Heart left ventricle (tissue), 16 donors: ENCODE data around the gene SLCO3A1. TPM values are rescaled to one million over a fixed set of nuclear protein-coding genes. Genes with fewer than 3 reads are reported as not detected.
A peak's percentile ranks its signal among the peaks of the same experiment; 100 is the strongest.

ENCODE experiments used
- ATAC-seq, 4 donors: fragments of 200-7000 bp; cut with Tn5 transposase; one replicate each; pipeline ENCODE4 v1.9.1; 2020 to 2022; ENCODE audit warnings: moderate library complexity in 4 of 4, mild to moderate bottlenecking in 3 of 4, moderate number of reproducible peaks in 1 of 4
- DNase-seq, 5 donors: peaks; one replicate each; pipeline ENCODE4 v3.0.0-alpha.2; 2020
- H3K27ac ChIP-seq, 12 donors: fragments of 200-600 bp; sonication (generic) in 4 of 12; one replicate each; pipeline versions ENCODE4 v1.5.0 to v1.8.0; 2016 to 2022; ENCODE audit warnings: mild to moderate bottlenecking in 2 of 12
- H3K27me3 ChIP-seq, 9 donors: fragments of 200-600 bp; sonication (generic) in 2 of 9; one replicate each; pipeline versions ENCODE4 v1.5.1 to v1.8.0; 2016 to 2022; ENCODE audit warnings: mild to moderate bottlenecking in 3 of 9
- H3K36me3 ChIP-seq, 9 donors: fragments of 200-600 bp; sonication (generic) in 2 of 9; one replicate each; pipeline versions ENCODE4 v1.5.0 to v1.8.0; 2018 to 2022; ENCODE audit warnings: mild to moderate bottlenecking in 2 of 9
- H3K4me1 ChIP-seq, 12 donors: fragments of 200-600 bp; sonication (generic) in 4 of 12; one replicate each; pipeline versions ENCODE4 v1.5.0 to v1.8.0; 2016 to 2022; ENCODE audit warnings: mild to moderate bottlenecking in 3 of 12
- H3K4me3 ChIP-seq, 12 donors: fragments of 200-600 bp; sonication (generic) in 4 of 12; one replicate each; pipeline versions ENCODE4 v1.5.0 to v1.8.0; 2017 to 2022; ENCODE audit warnings: mild to moderate bottlenecking in 9 of 12, moderate library complexity in 4 of 12
- H3K9me3 ChIP-seq, 12 donors: fragments of 200-600 bp; sonication (generic) in 4 of 12; one replicate each; pipeline versions ENCODE4 v1.5.0 to v1.8.0; 2016 to 2022; ENCODE audit warnings: mild to moderate bottlenecking in 1 of 12
- CTCF ChIP-seq, 12 donors: fragments of 200-600 bp; sonication (generic) in 4 of 12; IDR thresholded peaks; one replicate each; pipeline versions ENCODE4 v1.5.0 to v1.8.0; 2018 to 2022; ENCODE audit warnings: antibody characterized with exemption in 12 of 12, mild to moderate bottlenecking in 5 of 12
- POLR2A ChIP-seq, 2 donors: fragments of 450-650 bp; IDR thresholded peaks; one replicate each; pipeline ENCODE4 v1.6.1; 2017; ENCODE audit warnings: antibody characterized with exemption in 2 of 2, mild to moderate bottlenecking in 2 of 2, moderate library complexity in 2 of 2
- WGBS, 4 donors: extraction: QIAGEN DNeasy Blood & Tissue Kit in 2 of 4; methylation state at CpG; one replicate each; pipeline versions ENCODE4 v1.1.5 to v1.1.7; 2013 to 2018; 5-methylcytosine and 5-hydroxymethylcytosine counted together
- intact Hi-C, 10 donors: fragments of 100-400 bp; cut with DNase I; formaldehyde crosslinking; loops; one replicate each; pipeline versions ENCODE4 v1.11.1 to v1.14.2; 2022
- polyA plus RNA-seq, 2 donors: library from polyadenylated mRNA; stranded (reverse); fragments of 200-250 nt; gene quantifications; one replicate each; pipeline ENCODE4 v1.2.3, GENCODE V29; 2013
- total RNA-seq, 9 donors: library from RNA; depleted of rRNA in 2 of 9; stranded (reverse); fragments of >200 nt in 2 of 9; fragmentation: NEBNext Ultra II Directional in 3 of 9; extraction: Animal tissue kit (Norgen Biotek cat#: 25700) in 3 of 9; gene quantifications; one replicate each; pipeline versions ENCODE4 v1.1.0 to v1.2.4, GENCODE V29; 2016 to 2023
- donor health status: ischemic (EF 13 %, LVEDD 7.1; RV severe dilation, severe dysfunction).
- donor health status: healthy with polysubstance abuse.
- donor health status: DM: no; HTN: yes; CAD: no.
- donor health status: DM: no; HTN: no; CAD: no.
- donor health status: ischemic (EF 25% LVEDD 6.9; RV normal size, moderate dysfunction).
- donor health status: ischemic (EF 25% LVEDD 5.7; RV mildly dilated, moderate dysfunction).
- donor health status: healthy.
- donor health status: DM: yes; HTN: yes; CAD: no.
- donor health status: ischemic (EF 35%, LVEDD 5.7; RV mildly dilated, moderate dysfunction).
- donor health status: nonischemic (EF 11% LVEDD 7.7; RV severe dilation, severe dysfunction).
- donor health status: DM: yes; HTN: yes; CAD: no.
- donor health status: PGD.
- donor health status: ischemic (EF 29% LVEDD 5.4; RV normal size, mild dysfunction).
- donor health status: nonischemic (EF 23%, LVEDD 6.1; RV moderate dilation, normal function).

SLCO3A1 gene
- total and polyA plus RNA-seq, 11 donors = 26.3 to 64.2 (median 50.2) TPM

- intact Hi-C loops = loop anchor here in 4 of 10 donors (2.0 to 5.0 kb wide), 4 partner anchors 36 to 70 kb away; partner anchors contain the start of gene SLCO3A1 (in 1 of the 4)
- 48 to 59% (median 54%) methylated on average over 10 of the region's 10 CpGs for WGBS, 4 donors
- Histone ChIP-seq H3K4me3 (no peak overlapping the region), H3K27me3 (no peaks in the 10 kb centered on the region), H3K36me3 (no peaks in the 10 kb centered on the region), H3K9me3 (no peaks in the 10 kb centered on the region), H3K4me1 (peaks cover 9 to 99% (median 87%) of the 10 kb centered on the region in 12 donors), H3K27ac (peak overlapping the region in 10 of 12 donors; percentile 6 to 87 (median 62))
- no peak for TF ChIP-seq POLR2A (IDR thresholded peaks at IDR 0.05)
- TF ChIP-seq CTCF (IDR thresholded peaks at IDR 0.05) = no peak
- DNase-seq (no peak), ATAC-seq (peak in 1 of 4 donors; percentile 45)
These were observed 69.4 kb downstream of the SLCO3A1 start for GRCh38 chr15:91922646-91923547.

- Histone ChIP-seq H3K36me3 (no peaks in the 10 kb centered on the region), H3K27ac (peak overlapping the region in 6 of 12 donors; percentile 6 to 74 (median 44)), H3K9me3 (no peaks in the 10 kb centered on the region), H3K4me3 (no peak overlapping the region), H3K27me3 (no peaks in the 10 kb centered on the region), H3K4me1 (peaks cover 9 to 99% (median 89%) of the 10 kb centered on the region in 12 donors)
- intact Hi-C loops = loop anchor here in 3 of 10 donors (5.0 kb wide), 3 partner anchors 37 to 67 kb away; no protein-coding TSS in a partner anchor
- WGBS, 4 donors = 76 to 80% (median 79%) methylated on average over 7 of the region's 7 CpGs
- DNase-seq (no peak), ATAC-seq (no peak)
- TF ChIP-seq CTCF (IDR thresholded peaks at IDR 0.05) (no peak), POLR2A (IDR thresholded peaks at IDR 0.05) (no peak)
These were observed 70.7 kb downstream of the SLCO3A1 start for GRCh38 chr15:91924183-91924582.

GRCh38 chr15:91924837-91925495 is 71.5 kb downstream of the SLCO3A1 start:
- no peaks in the 10 kb centered on the region for H3K36me3 ChIP-seq
- H3K4me1 ChIP-seq = peaks cover 6 to 99% (median 89%) of the 10 kb centered on the region in 12 donors
- no peak overlapping the region for H3K4me3 ChIP-seq
- ATAC-seq (no peak), DNase-seq (no peak)
- no peaks in the 10 kb centered on the region for H3K9me3 ChIP-seq
- intact Hi-C loops = loop anchor here in 6 of 10 donors (5.0 kb wide), 6 partner anchors 33 to 73 kb away; partner anchors contain the start of gene SLCO3A1 (in 1 of the 6)
- H3K27me3 ChIP-seq = no peaks in the 10 kb centered on the region
- WGBS, 4 donors = 65 to 78% (median 71%) methylated on average over 4 of the region's 4 CpGs
- peak overlapping the region in 7 of 12 donors; percentile 15 to 74 (median 29) for H3K27ac ChIP-seq
- TF ChIP-seq CTCF (IDR thresholded peaks at IDR 0.05) (no peak), POLR2A (IDR thresholded peaks at IDR 0.05) (no peak)
